ENCODE data around the gene MRM3.
"Not testable (repeated sequence)": the region's sequence is repeated elsewhere in the genome, so short reads cannot be mapped to it uniquely, and the experiment has no call there.

Gene MRM3

DNA sequence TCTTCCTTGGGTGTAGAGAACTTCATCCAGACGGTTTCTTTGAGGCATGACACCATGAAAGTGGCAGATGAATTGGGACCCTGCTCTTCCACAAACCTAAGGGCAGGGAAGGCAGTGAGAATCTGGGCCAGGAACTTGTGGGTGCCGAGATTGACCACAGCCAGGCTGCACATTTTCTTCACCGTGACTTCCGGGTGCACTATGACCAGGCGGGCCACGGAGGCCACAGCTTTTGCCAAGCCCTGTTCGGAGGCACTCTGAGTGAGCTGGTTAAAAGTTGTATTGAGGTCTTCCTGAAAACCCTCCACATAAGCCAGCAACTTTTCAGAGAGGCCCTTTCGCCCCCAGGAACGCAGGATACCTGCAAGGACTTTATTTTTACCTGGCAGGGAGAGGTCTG lies 36.0 kb upstream of the MRM3 start:
- Histone ChIP-seq H3K9me3 (ENCODE audit: insufficient read depth, low read length) (no peaks in the 10 kb centered on the region), H3K27ac (ENCODE audit: low read depth, low read length) (no peak overlapping the region), H2AFZ (ENCODE audit: low read depth, low read length, severe bottlenecking) (no peak overlapping the region), H3K79me2 (ENCODE audit: insufficient read depth, low read length) (peaks cover 69% of the 10 kb centered on the region), H4K20me1 (ENCODE audit: low read depth, low read length) (peaks cover 14% of the 10 kb centered on the region), H3K4me3 (ENCODE audit: insufficient read depth, low read length, poor library complexity, severe bottlenecking) (no peak overlapping the region), H3K27me3 (ENCODE audit: low read length) (no peaks in the 10 kb centered on the region), H3K9me2 (replicated peaks; ENCODE audit: insufficient read depth, low read length) (no peaks in the 10 kb centered on the region), H3K4me2 (ENCODE audit: low read depth, low read length, poor library complexity, severe bottlenecking) (no peak overlapping the region), H3F3A (ENCODE audit: insufficient read depth) (peaks cover 22% of the 10 kb centered on the region), H3K36me3 (ENCODE audit: low read length) (peaks cover 10% of the 10 kb centered on the region), H3K9ac (ENCODE audit: low read length) (no peak overlapping the region)
- no peak for TF ChIP-seq EZH2phosphoT487 (conservative IDR thresholded peaks at IDR 0.05; ENCODE audit: low read length)
- TF ChIP-seq, protein P1, sequence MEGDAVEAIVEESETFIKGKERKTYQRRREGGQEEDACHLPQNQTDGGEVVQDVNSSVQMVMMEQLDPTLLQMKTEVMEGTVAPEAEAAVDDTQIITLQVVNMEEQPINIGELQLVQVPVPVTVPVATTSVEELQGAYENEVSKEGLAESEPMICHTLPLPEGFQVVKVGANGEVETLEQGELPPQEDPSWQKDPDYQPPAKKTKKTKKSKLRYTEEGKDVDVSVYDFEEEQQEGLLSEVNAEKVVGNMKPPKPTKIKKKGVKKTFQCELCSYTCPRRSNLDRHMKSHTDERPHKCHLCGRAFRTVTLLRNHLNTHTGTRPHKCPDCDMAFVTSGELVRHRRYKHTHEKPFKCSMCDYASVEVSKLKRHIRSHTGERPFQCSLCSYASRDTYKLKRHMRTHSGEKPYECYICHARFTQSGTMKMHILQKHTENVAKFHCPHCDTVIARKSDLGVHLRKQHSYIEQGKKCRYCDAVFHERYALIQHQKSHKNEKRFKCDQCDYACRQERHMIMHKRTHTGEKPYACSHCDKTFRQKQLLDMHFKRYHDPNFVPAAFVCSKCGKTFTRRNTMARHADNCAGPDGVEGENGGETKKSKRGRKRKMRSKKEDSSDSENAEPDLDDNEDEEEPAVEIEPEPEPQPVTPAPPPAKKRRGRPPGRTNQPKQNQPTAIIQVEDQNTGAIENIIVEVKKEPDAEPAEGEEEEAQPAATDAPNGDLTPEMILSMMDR (IDR thresholded peaks at IDR 0.05; ENCODE audit: insufficient read depth, low read length, poor library complexity, severe bottlenecking), result no peak

DNA sequence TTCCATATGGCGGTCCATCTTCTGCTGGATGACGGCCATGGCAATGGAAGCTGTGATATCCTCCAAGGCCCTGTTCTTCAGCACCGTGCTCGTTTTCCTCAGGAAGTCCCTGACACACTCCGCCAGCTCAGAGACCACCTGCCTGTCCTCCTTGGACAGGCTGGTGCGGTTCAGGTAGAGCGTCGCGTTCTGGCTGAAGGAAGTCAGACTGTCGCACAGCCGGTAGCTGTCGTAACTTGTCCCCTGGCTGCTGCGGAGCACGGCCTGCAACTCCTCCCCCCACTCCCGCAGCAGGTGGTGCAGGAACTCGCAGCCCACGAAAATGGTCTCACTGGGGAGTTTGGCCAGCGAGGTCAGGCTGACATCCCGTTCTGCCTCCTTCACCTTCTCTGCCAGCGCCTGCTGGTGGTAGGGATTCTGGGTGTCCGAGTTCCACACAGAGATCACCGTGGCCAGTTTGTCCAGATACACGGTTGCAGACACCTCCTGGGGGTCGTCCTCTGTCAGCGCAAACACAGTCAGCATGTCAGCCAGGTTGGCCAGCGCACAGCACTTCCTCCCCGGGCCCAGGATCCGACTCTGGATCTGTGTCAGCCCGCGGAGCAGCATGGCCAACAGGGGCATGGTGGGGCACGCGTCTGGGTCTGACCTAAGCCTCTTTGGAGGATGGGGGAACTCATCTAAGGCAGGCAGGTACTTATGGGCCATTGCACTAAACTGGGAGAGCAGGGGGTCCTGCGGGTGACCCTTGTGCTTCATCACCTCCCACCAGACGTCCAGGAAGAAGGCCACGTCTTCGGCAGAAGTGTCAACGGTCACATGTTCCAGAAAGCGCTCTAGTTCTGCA lies 35.1 kb upstream of the MRM3 start:
- Histone ChIP-seq H3K79me2 (ENCODE audit: insufficient read depth, low read length) (peaks cover 77% of the 10 kb centered on the region), H4K20me1 (ENCODE audit: low read depth, low read length) (peaks cover 14% of the 10 kb centered on the region), H3K4me3 (ENCODE audit: insufficient read depth, low read length, poor library complexity, severe bottlenecking) (no peak overlapping the region), H3K27me3 (ENCODE audit: low read length) (no peaks in the 10 kb centered on the region), H3K9ac (ENCODE audit: low read length) (no peak overlapping the region), H3K9me3 (ENCODE audit: insufficient read depth, low read length) (no peaks in the 10 kb centered on the region), H3K9me2 (replicated peaks; ENCODE audit: insufficient read depth, low read length) (no peaks in the 10 kb centered on the region), H3K36me3 (ENCODE audit: low read length) (peaks cover 10% of the 10 kb centered on the region), H2AFZ (ENCODE audit: low read depth, low read length, severe bottlenecking) (no peak overlapping the region), H3K27ac (ENCODE audit: low read depth, low read length) (no peak overlapping the region), H3F3A (ENCODE audit: insufficient read depth) (peaks cover 16% of the 10 kb centered on the region), H3K4me2 (ENCODE audit: low read depth, low read length, poor library complexity, severe bottlenecking) (no peak overlapping the region)
- TF ChIP-seq, protein P1 (IDR thresholded peaks at IDR 0.05; ENCODE audit: insufficient read depth, low read length, poor library complexity, severe bottlenecking), result no peak
- no peak for TF ChIP-seq EZH2phosphoT487 (conservative IDR thresholded peaks at IDR 0.05; ENCODE audit: low read length)

DNA sequence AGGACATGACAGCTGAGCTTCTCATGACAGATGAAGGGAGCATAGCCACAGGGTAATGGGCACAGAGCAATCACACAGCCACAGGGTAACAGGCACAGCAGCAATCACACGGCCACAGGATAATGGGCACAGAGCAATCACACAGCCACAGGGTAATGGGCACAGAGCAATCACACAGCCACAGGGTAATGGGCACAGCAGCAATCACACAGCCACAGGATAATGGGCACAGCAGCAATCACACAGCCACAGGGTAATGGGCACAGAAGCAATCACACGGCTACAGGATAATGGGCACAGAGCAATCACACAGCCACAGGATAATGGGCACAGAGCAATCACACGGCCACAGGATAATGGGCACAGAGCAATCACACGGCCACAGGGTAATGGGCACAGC lies 33.5 kb upstream of the MRM3 start:
- H3K9ac ChIP-seq (ENCODE audit: low read length); H3K27me3 ChIP-seq (ENCODE audit: low read length); H2AFZ ChIP-seq (ENCODE audit: low read depth, low read length, severe bottlenecking); H3K27ac ChIP-seq (ENCODE audit: low read depth, low read length); H3K9me3 ChIP-seq (ENCODE audit: insufficient read depth, low read length); H3K4me3 ChIP-seq (ENCODE audit: insufficient read depth, low read length, poor library complexity, severe bottlenecking); H3K9me2 ChIP-seq (replicated peaks; ENCODE audit: insufficient read depth, low read length); H3F3A ChIP-seq (ENCODE audit: insufficient read depth); H3K36me3 ChIP-seq (ENCODE audit: low read length); H3K4me2 ChIP-seq (ENCODE audit: low read depth, low read length, poor library complexity, severe bottlenecking): not testable (repeated sequence)
- H4K20me1 ChIP-seq (ENCODE audit: low read depth, low read length), result peaks cover 10% of the 10 kb centered on the region
- H3K79me2 ChIP-seq (ENCODE audit: insufficient read depth, low read length), result peaks cover 77% of the 10 kb centered on the region

DNA sequence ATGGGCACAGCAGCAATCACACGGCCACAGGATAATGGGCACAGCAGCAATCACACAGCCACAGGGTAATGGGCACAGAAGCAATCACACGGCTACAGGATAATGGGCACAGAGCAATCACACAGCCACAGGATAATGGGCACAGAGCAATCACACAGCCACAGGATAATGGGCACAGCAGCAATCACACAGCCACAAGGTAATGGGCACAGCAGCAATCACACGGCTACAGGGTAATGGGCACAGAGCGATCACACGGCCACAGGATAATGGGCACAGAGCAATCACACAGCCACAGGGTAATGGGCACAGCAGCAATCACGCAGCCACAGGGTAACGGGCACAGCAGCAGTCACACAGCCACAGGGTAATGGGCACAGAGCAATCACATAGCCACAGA lies 32.8 kb upstream of the MRM3 start:
- H3K9me2 ChIP-seq (replicated peaks; ENCODE audit: insufficient read depth, low read length); H2AFZ ChIP-seq (ENCODE audit: low read depth, low read length, severe bottlenecking); H3K27ac ChIP-seq (ENCODE audit: low read depth, low read length); H4K20me1 ChIP-seq (ENCODE audit: low read depth, low read length); H3K27me3 ChIP-seq (ENCODE audit: low read length); H3K36me3 ChIP-seq (ENCODE audit: low read length); H3K9me3 ChIP-seq (ENCODE audit: insufficient read depth, low read length): not testable (repeated sequence)
- H3F3A ChIP-seq (ENCODE audit: insufficient read depth), result peaks cover 11% of the 10 kb centered on the region
- peak overlapping the region; percentile 98; the same call in 1 of the 2 replicates for H3K9ac ChIP-seq (ENCODE audit: low read length)
- peaks cover 70% of the 10 kb centered on the region for H3K79me2 ChIP-seq (ENCODE audit: insufficient read depth, low read length)
- peak overlapping the region; percentile 95 for H3K4me2 ChIP-seq (ENCODE audit: low read depth, low read length, poor library complexity, severe bottlenecking)
- H3K4me3 ChIP-seq (ENCODE audit: insufficient read depth, low read length, poor library complexity, severe bottlenecking), result peak overlapping the region; percentile 91

Data from SU-DHL-6 (cell line).